Esophagus squamous epithelium (tissue), 4 donors: Measurements from ENCODE around the gene CCNY.

Experiments
- CTCF ChIP-seq, 6 experiments: fragments of 450-650 bp in 4 of 6; fragments of 200-600 bp in 2 of 6; sonication (generic) in 2 of 6; IDR thresholded peaks; one replicate each; pipeline ENCODE4 v1.5.1; 2016 to 2019; ENCODE audit warnings: antibody characterized with exemption in 6 of 6, mild to moderate bottlenecking in 4 of 6, moderate library complexity in 4 of 6
- POLR2A ChIP-seq, 4 donors: fragments of 450-650 bp; IDR thresholded peaks; one replicate each; pipeline ENCODE4 v1.6.1; 2017; ENCODE audit warnings: antibody characterized with exemption in 4 of 4, mild to moderate bottlenecking in 4 of 4, moderate library complexity in 3 of 4

DNA sequence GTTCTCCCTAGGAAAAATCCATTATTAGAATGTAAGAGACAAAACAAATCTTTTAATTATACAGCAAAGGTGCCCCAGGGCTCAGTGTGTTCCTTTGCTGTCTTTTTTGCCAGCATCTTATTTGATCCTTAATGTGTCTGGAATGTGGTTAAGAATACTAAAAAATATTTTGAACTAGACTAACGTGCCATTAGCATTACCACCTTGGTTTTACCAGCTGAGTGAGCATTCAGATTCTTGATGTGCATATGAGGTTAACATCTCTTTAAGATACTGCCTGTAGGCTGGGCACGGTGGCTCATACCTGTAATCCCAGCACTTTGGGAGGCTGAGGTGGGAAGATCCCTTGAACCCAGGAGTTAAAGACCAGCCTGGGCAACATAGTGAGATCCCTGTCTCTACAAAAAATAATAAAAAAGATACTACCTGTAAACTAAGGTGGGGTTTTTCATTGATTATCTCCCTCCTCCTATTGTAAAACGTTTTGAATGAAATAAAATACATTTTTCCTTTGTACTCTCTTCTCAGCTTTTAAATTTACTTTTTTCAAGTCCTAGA lies 96.6 kb downstream of the CCNY start:
- TF ChIP-seq CTCF (IDR thresholded peaks at IDR 0.05): no peak
- no peak for TF ChIP-seq POLR2A (IDR thresholded peaks at IDR 0.05)
